ENCODE data around the gene MOCS2.
"Not testable (repeated sequence)": the region's sequence is repeated elsewhere in the genome, so short reads cannot be mapped to it uniquely, and the experiment has no call there.

Gene MOCS2

GRCh38 chr5:53109443-53110127 lies at the start of gene MOCS2:
TSS of gene MOCS2 (minus strand) at chr5:53109757. CDS start at chr5:53107174, 2,583 bp downstream.
- DNase-seq: peak; percentile 92

- no peak for DNase-seq
These were observed 42.3 kb upstream of the MOCS2 start for GRCh38 chr5:53151713-53152458.

- no peak for DNase-seq
These were observed 23.5 kb upstream of the MOCS2 start for GRCh38 chr5:53133020-53133419.

- DNase-seq: no peak
These were observed 20.7 kb upstream of the MOCS2 start for GRCh38 chr5:53130266-53130665.

GRCh38 chr5:53128481-53128880 lies 18.9 kb upstream of the MOCS2 start:
- no peak for DNase-seq

- DNase-seq: no peak
These were observed 17.6 kb upstream of the MOCS2 start for GRCh38 chr5:53127107-53127506.

GRCh38 chr5:53126521-53126920 lies 17.0 kb upstream of the MOCS2 start:
- DNase-seq: no peak

GRCh38 chr5:53123702-53124101 lies 14.1 kb upstream of the MOCS2 start:
- DNase-seq: no peak

GRCh38 chr5:53120165-53120564 lies 10.6 kb upstream of the MOCS2 start:
- DNase-seq: no peak

GRCh38 chr5:53118879-53119278 lies 9.3 kb upstream of the MOCS2 start:
- DNase-seq: no peak

- DNase-seq: no peak
These were observed 7.0 kb upstream of the MOCS2 start for GRCh38 chr5:53116597-53116996.

- no peak for DNase-seq
These were observed 5.4 kb upstream of the MOCS2 start for GRCh38 chr5:53114988-53115387.

- no peak for DNase-seq
These were observed 4.4 kb upstream of the MOCS2 start for GRCh38 chr5:53113947-53114346.

GRCh38 chr5:53112909-53113308 lies 3.4 kb upstream of the MOCS2 start:
- no peak for DNase-seq

GRCh38 chr5:53112307-53112706 lies 2.8 kb upstream of the MOCS2 start:
- not testable (repeated sequence) for DNase-seq

GRCh38 chr5:53111139-53111538 lies 1.6 kb upstream of the MOCS2 start:
- DNase-seq: no peak

- DNase-seq: no peak
These were observed 599 bp upstream of the MOCS2 start for GRCh38 chr5:53110156-53110555.

GRCh38 chr5:53109056-53109442 lies 508 bp downstream of the MOCS2 start:
- no peak for DNase-seq

GRCh38 chr5:53105611-53106300 lies 3.8 kb downstream of the MOCS2 start:
- DNase-seq: no peak

GRCh38 chr5:53100606-53101005 lies 9.0 kb downstream of the MOCS2 start:
- DNase-seq: no peak

- DNase-seq: no peak
These were observed 10.0 kb downstream of the MOCS2 start for GRCh38 chr5:53099546-53099945.

GRCh38 chr5:53095931-53096525 lies 13.5 kb downstream of the MOCS2 start:
- peak; percentile 63 for DNase-seq

- DNase-seq: no peak
These were observed 14.3 kb downstream of the MOCS2 start for GRCh38 chr5:53095217-53095616.

GRCh38 chr5:53092242-53092641 lies 17.3 kb downstream of the MOCS2 start:
- DNase-seq: no peak
